Gastrocnemius medialis (tissue), 4 donors: ENCODE measurements around the gene LRRC4C. TPM values are rescaled to one million over a fixed set of nuclear protein-coding genes. Genes with fewer than 3 reads are reported as not detected.

Source experiments
- ATAC-seq, 2 donors: fragments of 150-250 bp; one replicate each; pipeline ENCODE4 v1.9.1; 2016
- DNase-seq, 2 donors: peaks; one replicate each; pipeline ENCODE4 v3.0.0-alpha.2; 2019
- H3K27ac ChIP-seq, 4 donors: fragments of 200-600 bp; sonication (generic); 1 replicate in 1 of 4; 2 replicates in 3 of 4; pipeline ENCODE4 v1.5.1; 2016 to 2018; ENCODE audit warnings: mild to moderate bottlenecking in 2 of 4, moderate library complexity in 1 of 4
- H3K27me3 ChIP-seq, 3 donors: fragments of 200-600 bp; sonication (generic) in 2 of 3; 1 replicate in 1 of 3; 2 replicates in 2 of 3; pipeline versions ENCODE4 v1.5.1 to v1.6.0; 2016 to 2019; ENCODE audit warnings: mild to moderate bottlenecking in 1 of 3, moderate library complexity in 1 of 3
- H3K36me3 ChIP-seq, 2 donors: fragments of 200-600 bp; sonication (generic) in 1 of 2; one replicate each; pipeline ENCODE4 v1.5.1; 2017 to 2018
- H3K4me1 ChIP-seq, 2 donors: fragments of 200-600 bp; sonication (generic) in 1 of 2; one replicate each; pipeline ENCODE4 v1.5.1; 2016 to 2017; ENCODE audit warnings: mild to moderate bottlenecking in 2 of 2
- H3K4me3 ChIP-seq, 4 donors: fragments of 200-600 bp; sonication (generic) in 3 of 4; 1 replicate in 1 of 4; 2 replicates in 3 of 4; pipeline ENCODE4 v1.5.1; 2016 to 2019; ENCODE audit warnings: mild to moderate bottlenecking in 2 of 4
- H3K9me3 ChIP-seq, 3 donors: fragments of 200-600 bp; sonication (generic) in 2 of 3; 1 replicate in 1 of 3; 2 replicates in 2 of 3; pipeline ENCODE4 v1.5.1; 2016 to 2019
- POLR2A ChIP-seq, 2 donors: fragments of 450-650 bp; IDR thresholded peaks; one replicate each; pipeline ENCODE4 v1.6.1; 2017; ENCODE audit warnings: antibody characterized with exemption in 2 of 2, mild to moderate bottlenecking in 2 of 2, moderate library complexity in 2 of 2
- in situ Hi-C, 4 donors: fragments of 200-750 bp; cut with MboI; loops; one replicate each; pipeline versions ENCODE4 v1.15.0 to v1.8.0; 2017; ENCODE audit warnings: low sequenced_read_pairs in 4 of 4
- intact Hi-C: fragments of 100-400 bp; cut with DNase I; formaldehyde crosslinking; loops from one replicate; pipeline ENCODE4 v1.15.1; 2023; ENCODE audit warnings: low total_unique reads
- total RNA-seq, 4 donors: library from RNA; depleted of rRNA; stranded (reverse); fragments of >200 nt; gene quantifications; one replicate each; pipeline versions ENCODE4 v1.1.0 to v1.2.3, GENCODE V29; 2016
- TF ChIP-seq, protein P1 (sequence below), 5 experiments: fragments of 450-650 bp in 3 of 5; fragments of 200-600 bp in 2 of 5; sonication (generic) in 2 of 5; IDR thresholded peaks in 4 of 5; conservative IDR thresholded peaks in 1 of 5; 1 replicate in 4 of 5; 2 replicates in 1 of 5; pipeline ENCODE4 v1.5.1; 2016 to 2019; ENCODE audit warnings: antibody characterized with exemption in 5 of 5, mild to moderate bottlenecking in 3 of 5, moderate library complexity in 3 of 5

LRRC4C gene
- total RNA-seq, 4 donors from 2014 or later = 0.15 to 0.59 (median 0.24) TPM; not detected in 1

DNA sequence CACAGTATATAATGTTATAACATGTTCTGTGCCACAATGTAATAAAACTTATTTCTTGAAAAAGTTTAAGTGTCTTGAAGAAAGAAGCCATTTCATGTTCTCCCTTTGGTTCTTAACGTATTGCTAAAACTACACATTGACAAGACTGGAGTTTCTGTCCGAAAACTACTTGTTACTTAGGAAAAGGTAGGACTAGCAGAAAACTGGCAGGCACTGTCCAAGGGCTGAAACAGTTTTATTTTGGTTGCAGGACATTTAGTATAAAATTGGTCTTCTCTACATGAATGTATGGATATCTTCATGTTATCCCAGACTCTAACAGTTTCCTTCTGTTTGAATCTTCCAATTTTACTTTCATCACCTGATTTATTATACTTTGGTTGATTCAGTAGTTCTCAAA lies 1027.1 kb downstream of the LRRC4C start:
- Histone ChIP-seq H3K27me3 (no peaks in the 10 kb centered on the region), H3K4me1 (no peaks in the 10 kb centered on the region), H3K9me3 (no peaks in the 10 kb centered on the region), H3K36me3 (no peaks in the 10 kb centered on the region), H3K4me3 (no peak overlapping the region), H3K27ac (no peak overlapping the region)
- intact Hi-C loops = no loop called here
- no peak for TF ChIP-seq POLR2A (IDR thresholded peaks at IDR 0.05)
- TF ChIP-seq, protein P1, sequence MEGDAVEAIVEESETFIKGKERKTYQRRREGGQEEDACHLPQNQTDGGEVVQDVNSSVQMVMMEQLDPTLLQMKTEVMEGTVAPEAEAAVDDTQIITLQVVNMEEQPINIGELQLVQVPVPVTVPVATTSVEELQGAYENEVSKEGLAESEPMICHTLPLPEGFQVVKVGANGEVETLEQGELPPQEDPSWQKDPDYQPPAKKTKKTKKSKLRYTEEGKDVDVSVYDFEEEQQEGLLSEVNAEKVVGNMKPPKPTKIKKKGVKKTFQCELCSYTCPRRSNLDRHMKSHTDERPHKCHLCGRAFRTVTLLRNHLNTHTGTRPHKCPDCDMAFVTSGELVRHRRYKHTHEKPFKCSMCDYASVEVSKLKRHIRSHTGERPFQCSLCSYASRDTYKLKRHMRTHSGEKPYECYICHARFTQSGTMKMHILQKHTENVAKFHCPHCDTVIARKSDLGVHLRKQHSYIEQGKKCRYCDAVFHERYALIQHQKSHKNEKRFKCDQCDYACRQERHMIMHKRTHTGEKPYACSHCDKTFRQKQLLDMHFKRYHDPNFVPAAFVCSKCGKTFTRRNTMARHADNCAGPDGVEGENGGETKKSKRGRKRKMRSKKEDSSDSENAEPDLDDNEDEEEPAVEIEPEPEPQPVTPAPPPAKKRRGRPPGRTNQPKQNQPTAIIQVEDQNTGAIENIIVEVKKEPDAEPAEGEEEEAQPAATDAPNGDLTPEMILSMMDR (IDR thresholded peaks at IDR 0.05 in 4 of 5, conservative IDR thresholded peaks at IDR 0.05 in 1 of 5) = no peak
- DNase-seq = no peak
- in situ Hi-C loops = loop anchor here in 1 of 4 donors (25.0 kb wide), 1 partner anchor 105 kb away; no protein-coding TSS in a partner anchor
- no peak for ATAC-seq

DNA sequence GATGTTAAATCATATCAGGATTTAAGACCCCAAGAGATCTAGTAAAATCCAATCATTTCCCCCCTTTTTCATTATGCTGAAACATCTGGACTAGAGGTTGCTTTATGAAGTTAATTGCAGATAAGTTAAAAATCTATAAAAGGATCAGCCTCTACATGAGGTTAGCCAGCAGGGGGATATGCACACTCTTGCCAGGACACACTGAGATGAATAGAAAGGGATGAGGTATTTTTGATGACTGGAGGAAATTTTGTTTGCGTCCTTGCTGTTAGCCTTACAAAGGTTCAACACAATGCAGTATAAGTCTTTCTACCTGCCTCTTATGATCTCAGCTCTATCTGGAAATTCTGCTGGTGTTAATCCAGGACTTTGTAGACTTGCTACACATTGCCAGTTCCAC lies 1034.3 kb downstream of the LRRC4C start:
- in situ Hi-C loops = loop anchor here in 1 of 4 donors (25.0 kb wide), 1 partner anchor 112 kb away; no protein-coding TSS in a partner anchor
- intact Hi-C loops = no loop called here
- ATAC-seq (no peak), DNase-seq (no peak)
- Histone ChIP-seq H3K4me1 (no peaks in the 10 kb centered on the region), H3K36me3 (no peaks in the 10 kb centered on the region), H3K27ac (no peak overlapping the region), H3K27me3 (no peaks in the 10 kb centered on the region), H3K9me3 (no peaks in the 10 kb centered on the region), H3K4me3 (no peak overlapping the region)
- TF ChIP-seq, protein P1 (IDR thresholded peaks at IDR 0.05 in 4 of 5, conservative IDR thresholded peaks at IDR 0.05 in 1 of 5) = no peak

DNA sequence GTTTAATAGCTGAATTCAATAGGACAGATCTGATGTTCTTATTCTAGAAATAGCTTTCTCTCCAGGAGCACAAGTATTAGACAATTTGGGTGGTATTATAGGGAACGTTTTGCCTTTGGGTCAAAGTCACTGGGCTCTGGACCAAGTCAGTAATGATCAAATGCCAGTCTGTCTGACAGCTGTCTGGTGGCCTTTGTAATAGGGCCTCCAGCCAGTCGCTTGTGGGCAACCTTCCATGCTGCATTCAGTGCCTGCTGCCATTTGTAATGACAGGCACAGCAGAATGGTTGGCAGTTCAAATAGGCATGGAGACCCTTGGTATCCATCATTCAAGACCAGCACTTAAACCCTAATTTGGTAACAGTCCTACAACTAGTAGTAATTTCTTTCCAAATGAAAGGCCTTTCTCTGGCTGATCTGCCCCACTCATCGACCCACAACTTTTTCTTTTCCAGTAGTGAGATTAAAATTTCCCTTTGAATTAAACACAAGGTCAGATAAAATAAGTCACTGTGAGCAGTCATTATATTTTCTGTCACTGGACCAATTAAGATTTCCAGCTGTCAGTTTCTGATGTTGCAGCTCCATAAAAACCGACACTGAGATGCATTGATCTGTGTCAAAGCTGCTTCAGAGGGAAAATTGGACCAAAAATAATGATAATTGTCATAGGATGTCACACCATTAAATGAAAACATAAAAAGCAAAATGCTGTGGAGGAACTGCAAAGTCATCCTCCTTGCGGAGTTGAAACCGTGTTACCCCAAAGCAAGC lies 1038.1 kb downstream of the LRRC4C start:
- DNase-seq = no peak
- H3K27me3 ChIP-seq = no peaks in the 10 kb centered on the region
- H3K4me3 ChIP-seq = no peak overlapping the region
- no peak overlapping the region for H3K27ac ChIP-seq
- intact Hi-C loops = no loop called here
- TF ChIP-seq POLR2A (IDR thresholded peaks at IDR 0.05) = no peak
- TF ChIP-seq, protein P1 (IDR thresholded peaks at IDR 0.05 in 4 of 5, conservative IDR thresholded peaks at IDR 0.05 in 1 of 5) = no peak
- no peak for ATAC-seq
- no peaks in the 10 kb centered on the region for H3K36me3 ChIP-seq
- in situ Hi-C loops = no loop called here
- H3K4me1 ChIP-seq = no peaks in the 10 kb centered on the region
- H3K9me3 ChIP-seq = no peaks in the 10 kb centered on the region

DNA sequence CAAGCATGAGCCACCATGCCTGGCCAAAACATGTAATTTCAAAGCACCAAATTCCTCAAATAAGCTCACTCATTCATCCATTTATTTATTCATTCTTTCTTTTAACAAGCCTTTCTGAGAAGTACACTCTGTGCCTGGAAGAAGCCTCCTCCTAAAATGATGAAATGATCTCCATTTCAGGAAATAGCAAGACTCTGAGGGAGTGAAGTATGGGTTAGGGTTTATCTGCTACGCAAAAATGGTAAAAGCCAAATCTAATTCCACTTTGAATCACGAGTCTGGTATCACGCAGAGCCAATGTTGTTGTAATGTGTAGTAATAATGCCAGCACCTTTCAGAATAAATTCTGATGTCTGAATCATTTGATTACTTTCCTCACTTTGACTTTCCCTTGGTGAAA lies 1041.8 kb downstream of the LRRC4C start:
- no peak for ATAC-seq
- TF ChIP-seq POLR2A (IDR thresholded peaks at IDR 0.05) = no peak
- TF ChIP-seq, protein P1 (IDR thresholded peaks at IDR 0.05 in 4 of 5, conservative IDR thresholded peaks at IDR 0.05 in 1 of 5) = no peak
- in situ Hi-C loops (no loop called here), intact Hi-C loops (no loop called here)
- no peak for DNase-seq
- H3K4me3 ChIP-seq = no peak overlapping the region
- H3K9me3 ChIP-seq = no peaks in the 10 kb centered on the region
- H3K27me3 ChIP-seq = no peaks in the 10 kb centered on the region
- H3K4me1 ChIP-seq = no peaks in the 10 kb centered on the region
- H3K27ac ChIP-seq = no peak overlapping the region
- H3K36me3 ChIP-seq = no peaks in the 10 kb centered on the region
